ENCODE results near the gene RELN. TPM values are rescaled to one million over a fixed set of nuclear protein-coding genes. Genes with fewer than 3 reads are reported as not detected.

RELN gene
- total RNA-seq, 1 experiment from 2014 or later: 0.20 TPM

DNA sequence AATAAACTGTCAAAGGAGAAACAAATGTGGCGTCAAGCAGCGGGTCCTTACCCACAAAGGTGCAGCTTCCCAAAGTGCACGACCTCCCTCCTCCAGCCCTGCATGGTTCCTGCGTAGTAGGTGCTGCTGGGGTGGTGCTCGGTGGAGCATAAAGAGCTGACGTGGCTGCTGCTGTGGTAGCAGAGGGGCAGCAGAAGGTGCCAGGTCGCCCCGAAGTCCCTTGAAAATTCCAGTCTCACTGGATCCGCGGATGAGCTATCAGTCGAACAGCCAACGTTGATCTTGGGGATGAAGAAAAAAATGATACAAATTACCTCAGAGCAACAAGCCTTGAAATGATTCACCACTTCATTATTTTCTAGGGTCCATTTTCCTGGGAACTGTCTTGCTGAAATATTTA lies 438.4 kb downstream of the RELN start:
- POLR2A ChIA-PET: no interaction called here

DNA sequence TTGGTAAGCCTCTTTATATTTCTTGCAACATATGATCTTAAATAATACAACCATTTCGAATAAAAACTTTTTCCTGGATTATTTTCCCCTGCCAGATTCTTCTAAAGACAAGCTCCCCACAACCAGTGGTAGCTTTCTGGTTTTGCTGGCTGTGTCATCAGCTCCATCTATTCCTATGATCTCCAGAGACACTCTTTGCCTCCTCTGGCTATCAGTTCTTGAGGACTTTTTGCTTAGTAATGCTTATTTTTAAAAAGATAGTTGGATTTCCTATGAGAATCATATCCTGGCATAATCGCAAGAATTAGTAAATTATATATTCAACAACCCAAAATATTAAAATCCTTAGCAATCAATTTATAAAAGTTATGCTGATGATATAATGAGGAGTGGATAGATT lies 439.7 kb downstream of the RELN start:
- ChIA-PET CTCF (no interaction called here), POLR2A (no interaction called here)
- no peaks in the 10 kb centered on the region for H3K4me1 Mint-ChIP-seq
- TF ChIP-seq, protein P1, sequence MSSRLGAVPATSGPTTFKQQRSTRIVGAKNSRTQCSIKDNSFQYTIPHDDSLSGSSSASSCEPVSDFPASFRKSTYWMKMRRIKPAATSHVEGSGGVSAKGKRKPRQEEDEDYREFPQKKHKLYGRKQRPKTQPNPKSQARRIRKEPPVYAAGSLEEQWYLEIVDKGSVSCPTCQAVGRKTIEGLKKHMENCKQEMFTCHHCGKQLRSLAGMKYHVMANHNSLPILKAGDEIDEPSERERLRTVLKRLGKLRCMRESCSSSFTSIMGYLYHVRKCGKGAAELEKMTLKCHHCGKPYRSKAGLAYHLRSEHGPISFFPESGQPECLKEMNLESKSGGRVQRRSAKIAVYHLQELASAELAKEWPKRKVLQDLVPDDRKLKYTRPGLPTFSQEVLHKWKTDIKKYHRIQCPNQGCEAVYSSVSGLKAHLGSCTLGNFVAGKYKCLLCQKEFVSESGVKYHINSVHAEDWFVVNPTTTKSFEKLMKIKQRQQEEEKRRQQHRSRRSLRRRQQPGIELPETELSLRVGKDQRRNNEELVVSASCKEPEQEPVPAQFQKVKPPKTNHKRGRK (CRISPR knock-in tag; IDR thresholded peaks at IDR 0.05; ENCODE audit: borderline replicate concordance): no peak
- TF ChIP-seq GRHL2 (CRISPR knock-in tag; IDR thresholded peaks at IDR 0.05; ENCODE audit: insufficient replicate concordance, severe bottlenecking) (no peak), OVOL2 (CRISPR knock-in tag; IDR thresholded peaks at IDR 0.05; ENCODE audit: borderline replicate concordance) (no peak), TEAD4 (CRISPR knock-in tag; IDR thresholded peaks at IDR 0.05) (no peak), ZNF532 (CRISPR knock-in tag; IDR thresholded peaks at IDR 0.05; ENCODE audit: borderline replicate concordance) (no peak), ATF6 (CRISPR knock-in tag; IDR thresholded peaks at IDR 0.05) (no peak), PRRX2 (CRISPR knock-in tag; IDR thresholded peaks at IDR 0.05) (no peak), EMX1 (CRISPR knock-in tag; IDR thresholded peaks at IDR 0.05) (no peak), FOXP1 (CRISPR knock-in tag; IDR thresholded peaks at IDR 0.05; ENCODE audit: borderline replicate concordance) (no peak), CREM (CRISPR knock-in tag; IDR thresholded peaks at IDR 0.05) (no peak), ATF1 (CRISPR knock-in tag; IDR thresholded peaks at IDR 0.05) (no peak), ZNF317 (CRISPR knock-in tag; IDR thresholded peaks at IDR 0.05; ENCODE audit: borderline replicate concordance, low read depth) (no peak), TCF7 (CRISPR knock-in tag; IDR thresholded peaks at IDR 0.05; ENCODE audit: low read depth) (no peak), CBFB (CRISPR knock-in tag; IDR thresholded peaks at IDR 0.05; ENCODE audit: low read depth) (no peak), NR1H2 (CRISPR knock-in tag; IDR thresholded peaks at IDR 0.05) (no peak)
- TF ChIP-seq, protein P2, sequence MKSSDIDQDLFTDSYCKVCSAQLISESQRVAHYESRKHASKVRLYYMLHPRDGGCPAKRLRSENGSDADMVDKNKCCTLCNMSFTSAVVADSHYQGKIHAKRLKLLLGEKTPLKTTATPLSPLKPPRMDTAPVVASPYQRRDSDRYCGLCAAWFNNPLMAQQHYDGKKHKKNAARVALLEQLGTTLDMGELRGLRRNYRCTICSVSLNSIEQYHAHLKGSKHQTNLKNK (CRISPR knock-in tag; IDR thresholded peaks at IDR 0.05): no peak
- ATAC-seq (no peak), DNase-seq (ENCODE audit: low spot score) (no peak)
- H3K9me3 Mint-ChIP-seq: no peaks in the 10 kb centered on the region
- no peak overlapping the region for H3K27ac Mint-ChIP-seq
- H3K4me3 Mint-ChIP-seq: no peak overlapping the region
- no peaks in the 10 kb centered on the region for H3K36me3 Mint-ChIP-seq
- no peaks in the 10 kb centered on the region for H3K27me3 Mint-ChIP-seq (ENCODE audit: low read depth)

More for the DNA sequence above, 438.4 kb downstream of the RELN start:
- DNase-seq (ENCODE audit: low spot score): no peak
- H3K27ac Mint-ChIP-seq: no peak overlapping the region
- no peaks in the 10 kb centered on the region for H3K27me3 Mint-ChIP-seq (ENCODE audit: low read depth)
- no peak for TF ChIP-seq SP1 (CRISPR knock-in tag; conservative IDR thresholded peaks at IDR 0.05)
- TF ChIP-seq NFATC4 (CRISPR knock-in tag; IDR thresholded peaks at IDR 0.05): no peak
- TF ChIP-seq, protein P2 (CRISPR knock-in tag; IDR thresholded peaks at IDR 0.05): no peak
- no peak for TF ChIP-seq ZNF671 (CRISPR knock-in tag; IDR thresholded peaks at IDR 0.05)
- TF ChIP-seq GRHL2 (CRISPR knock-in tag; IDR thresholded peaks at IDR 0.05; ENCODE audit: insufficient replicate concordance, severe bottlenecking): no peak
- no peak for TF ChIP-seq ESRRA (CRISPR knock-in tag; IDR thresholded peaks at IDR 0.05; ENCODE audit: borderline replicate concordance)
- TF ChIP-seq NR2C2 (CRISPR knock-in tag; IDR thresholded peaks at IDR 0.05): no peak
- TF ChIP-seq JAZF1 (CRISPR knock-in tag; IDR thresholded peaks at IDR 0.05): no peak
- no peak for TF ChIP-seq CDX4 (CRISPR knock-in tag; IDR thresholded peaks at IDR 0.05; ENCODE audit: borderline replicate concordance)
- H3K4me3 Mint-ChIP-seq: no peak overlapping the region
- H3K9me3 Mint-ChIP-seq: no peaks in the 10 kb centered on the region
- ATAC-seq: no peak
- CTCF ChIA-PET: no interaction called here
- H3K4me1 Mint-ChIP-seq: no peaks in the 10 kb centered on the region
- H3K36me3 Mint-ChIP-seq: no peaks in the 10 kb centered on the region
